Posterior vena cava (tissue), 2 donors: ENCODE data around the gene CDKN1B. TPM values are rescaled to one million over a fixed set of nuclear protein-coding genes. Genes with fewer than 3 reads are reported as not detected.

Experiments used
- DNase-seq: peaks from one replicate; pipeline ENCODE4 v3.0.0-alpha.2; 2020; ENCODE audit warnings: low spot score
- intact Hi-C, 2 donors: fragments of 100-400 bp; cut with DNase I; formaldehyde crosslinking; loops; one replicate each; pipeline versions ENCODE4 v1.14.1 to v1.14.2; 2022 to 2023
- microRNA-seq, 2 donors: library from miRNA; unstranded; fragments of <30 nt; microRNA quantifications; one replicate each; pipeline ENCODE4 v1.2.0, GENCODE V29; 2020 to 2021; ENCODE audit warnings: borderline microRNAs expressed in 2 of 2
- total RNA-seq, 2 donors: library from RNA; stranded (reverse); fragmentation: NEBNext Ultra II Directional; extraction: Animal tissue kit (Norgen Biotek cat#: 25700); gene quantifications; one replicate each; pipeline ENCODE4 v1.2.1, GENCODE V29; 2021
- donor health status: DM: yes; HTN: yes; CAD: no.
- donor health status: DM: yes; HTN: yes; CAD: no.

Gene CDKN1B
- total RNA-seq, 2 donors from 2014 or later, result 27.5 to 33.1 TPM

GRCh38 chr12:12741660-12742059, 24.5 kb downstream of the CDKN1B start:
- intact Hi-C loops, result no loop called here
- no peak for DNase-seq

GRCh38 chr12:12744546-12745305, 27.6 kb downstream of the CDKN1B start:
- intact Hi-C loops, result no loop called here
- no peak for DNase-seq

- DNase-seq, result no peak
- intact Hi-C loops, result no loop called here
Observed at GRCh38 chr12:12745576-12746211, 28.5 kb downstream of the CDKN1B start.

- DNase-seq, result no peak
- intact Hi-C loops, result no loop called here
Observed at GRCh38 chr12:12747278-12747677, 30.1 kb downstream of the CDKN1B start.

GRCh38 chr12:12748044-12748443, 30.9 kb downstream of the CDKN1B start:
- intact Hi-C loops, result no loop called here
- no peak for DNase-seq

GRCh38 chr12:12749433-12749832, 32.3 kb downstream of the CDKN1B start:
- intact Hi-C loops, result no loop called here
- DNase-seq, result no peak

- DNase-seq, result no peak
- intact Hi-C loops, result no loop called here
Observed at GRCh38 chr12:12755923-12756322, 38.8 kb downstream of the CDKN1B start.

- no peak for DNase-seq
- intact Hi-C loops, result no loop called here
Observed at GRCh38 chr12:12757121-12757520, 40.0 kb downstream of the CDKN1B start.

GRCh38 chr12:12759234-12759915, 42.2 kb downstream of the CDKN1B start:
- intact Hi-C loops, result no loop called here
- DNase-seq, result no peak

GRCh38 chr12:12764824-12765223, 47.7 kb downstream of the CDKN1B start:
- no peak for DNase-seq
- intact Hi-C loops, result no loop called here

- intact Hi-C loops, result no loop called here
Observed at GRCh38 chr12:12770262-12770661, 53.1 kb downstream of the CDKN1B start.

More at GRCh38 chr12:12770262-12770661, 53.1 kb downstream of the CDKN1B start:
- DNase-seq, result no peak

Small RNA genes lying within 50 kb of the gene (microRNA-seq; reads per million reads assigned to microRNA genes)
- gene MIR613, result 0 reads per million in 2 donors

Other genes with a start within 250 kb of the CDKN1B start
- gene DUSP16, start 154.5 kb upstream of the CDKN1B start, total RNA-seq, result 10 to 100 TPM; 14.8 to 19.5 TPM
- 10 to 100 TPM; 30.3 to 30.6 TPM for gene CREBL2, start 105.5 kb upstream of the CDKN1B start, total RNA-seq
- gene GPR19, start 21.2 kb upstream of the CDKN1B start, total RNA-seq, result not detected
- 10 to 100 TPM; 22.4 to 45.1 TPM for gene APOLD1, start 68.3 kb downstream of the CDKN1B start, total RNA-seq
- gene DDX47, start 96.0 kb downstream of the CDKN1B start, total RNA-seq, result 10 to 100 TPM; 40.9 to 43.1 TPM
- 10 to 100 TPM; 16.2 to 23.4 TPM for gene GPRC5A, start 174.2 kb downstream of the CDKN1B start, total RNA-seq
- gene GPRC5D, start 234.8 kb downstream of the CDKN1B start, total RNA-seq, result not detected